ENCODE measurements around the gene CHD1. TPM values are rescaled to one million over a fixed set of nuclear protein-coding genes. Genes with fewer than 3 reads are reported as not detected.

The CHD1 gene
- total and polyA plus RNA-seq, 2 donors (not counting 3 experiments of a cell fraction or from before 2014, with no cell fraction given): 16.2 to 48.9 TPM

GRCh38 chr5:98905857-98906688, 22.7 kb downstream of the CHD1 start:
- DNase-seq (ENCODE audit: low read depth, low spot score) (peak; percentile 66), FAIRE-seq (peak; percentile 37)
- Histone ChIP-seq H3K9me1 (replicated peaks; ENCODE audit: control insufficient read depth, extremely low read depth, insufficient read depth, low read length) (no peaks in the 10 kb centered on the region), H3K36me3 (ENCODE audit: control insufficient read depth in 2 of 2, extremely low read depth in 1 of 2, insufficient read depth in 2 of 2, low read length in 2 of 2) (peaks cover 0 to 8% of the 10 kb centered on the region in 2 experiments), H3K9ac (replicated peaks; ENCODE audit: extremely low read depth, insufficient read depth, low read length) (peak overlapping the region; percentile 31), H3K9me3 (replicated peaks; ENCODE audit: control insufficient read depth, insufficient read depth, low read length) (no peaks in the 10 kb centered on the region), H2AFZ (ENCODE audit: low read depth, low read length) (no peak overlapping the region), H3K27me3 (ENCODE audit: control insufficient read depth in 2 of 2, insufficient read depth in 2 of 2, low read length in 2 of 2) (no peaks in the 10 kb centered on the region), H3K27ac (ENCODE audit: insufficient read depth, low read depth, low read length) (peak overlapping the region; percentile 30), H3K4me1 (ENCODE audit: control insufficient read depth, extremely low read depth, insufficient read depth, low read length) (peaks cover 28% of the 10 kb centered on the region), H3K4me2 (ENCODE audit: insufficient read depth, low read length) (peak overlapping the region; percentile 17), H3K79me2 (ENCODE audit: control insufficient read depth, insufficient read depth, low read length) (peaks cover 77% of the 10 kb centered on the region), H4K20me1 (replicated peaks; ENCODE audit: control insufficient read depth, extremely low read depth, insufficient read depth, low read length) (peaks cover 5% of the 10 kb centered on the region), H3K4me3 (replicated peaks in 1 of 3; ENCODE audit: insufficient read depth in 1 of 3, low read depth in 1 of 3, low read length in 3 of 3) (no peak overlapping the region)
- POLR2A ChIA-PET: no interaction called here
- intact Hi-C loops (cut with micrococcal nuclease): loop anchor here (1.0 kb wide), 3 partner anchors 21 to 154 kb away; no protein-coding TSS in a partner anchor
- CTCF ChIA-PET: interaction anchor here (0.7 to 4.1 kb wide), 8 partner anchors 23 to 171 kb away, joined by 3 to 47 read pairs (median 15); partner anchors contain the start of gene CHD1
- no TSS peak for BruUV-seq (replicated peaks)
- dilution Hi-C loops (cut with MboI; ENCODE audit: extremely low pct_ligation_motif_present, low sequenced_read_pairs): no loop called here
- no peak for TF ChIP-seq MAX (IDR thresholded peaks at IDR 0.05; ENCODE audit: insufficient read depth, insufficient read length)
- TF ChIP-seq JUN (IDR thresholded peaks at IDR 0.05; ENCODE audit: borderline replicate concordance, insufficient read depth, insufficient read length, low read depth): no peak
- peak; percentile 25 to 31 for TF ChIP-seq CTCF (IDR thresholded peaks at IDR 0.05; ENCODE audit: extremely low read depth in 1 of 2, insufficient read depth in 1 of 2, low read depth in 1 of 2, low read length in 2 of 2)
- TF ChIP-seq GATA2 (IDR thresholded peaks at IDR 0.05; ENCODE audit: insufficient read depth, insufficient read length, low read depth, low read length): no peak

Measured in endothelial cell of umbilical vein (primary cell).